Measurements from ENCODE around the gene IQCK.
"Not testable (repeated sequence)": the region's sequence is repeated elsewhere in the genome, so short reads cannot be mapped to it uniquely, and the experiment has no call there.

Gene IQCK

DNA sequence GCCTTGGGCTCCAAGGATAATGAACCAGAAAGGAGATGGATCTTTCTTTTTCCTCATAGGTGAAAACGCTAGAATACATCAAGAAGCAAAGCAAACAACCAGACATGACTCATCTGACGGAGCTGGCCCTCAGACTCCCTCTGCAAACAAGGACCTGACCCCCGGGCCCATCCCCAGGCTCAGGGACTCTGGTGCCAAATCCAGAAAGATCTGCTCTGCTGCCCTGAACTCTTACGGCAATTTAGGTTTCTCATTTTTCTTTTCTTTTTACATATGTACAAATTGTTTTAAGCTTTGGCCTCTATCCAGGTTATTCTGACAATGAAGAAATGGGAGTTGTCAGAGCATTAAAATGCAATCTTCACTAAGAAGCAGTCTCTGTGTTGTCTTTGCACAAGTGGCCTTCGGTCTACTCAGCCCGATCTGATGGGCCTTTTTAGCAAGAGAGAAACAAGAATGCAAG is 17.7 kb upstream of the IQCK start:
- DNase-seq, result no peak

GRCh38 chr16:19701091-19701490 is 17.0 kb upstream of the IQCK start:
- no peak for DNase-seq

DNA sequence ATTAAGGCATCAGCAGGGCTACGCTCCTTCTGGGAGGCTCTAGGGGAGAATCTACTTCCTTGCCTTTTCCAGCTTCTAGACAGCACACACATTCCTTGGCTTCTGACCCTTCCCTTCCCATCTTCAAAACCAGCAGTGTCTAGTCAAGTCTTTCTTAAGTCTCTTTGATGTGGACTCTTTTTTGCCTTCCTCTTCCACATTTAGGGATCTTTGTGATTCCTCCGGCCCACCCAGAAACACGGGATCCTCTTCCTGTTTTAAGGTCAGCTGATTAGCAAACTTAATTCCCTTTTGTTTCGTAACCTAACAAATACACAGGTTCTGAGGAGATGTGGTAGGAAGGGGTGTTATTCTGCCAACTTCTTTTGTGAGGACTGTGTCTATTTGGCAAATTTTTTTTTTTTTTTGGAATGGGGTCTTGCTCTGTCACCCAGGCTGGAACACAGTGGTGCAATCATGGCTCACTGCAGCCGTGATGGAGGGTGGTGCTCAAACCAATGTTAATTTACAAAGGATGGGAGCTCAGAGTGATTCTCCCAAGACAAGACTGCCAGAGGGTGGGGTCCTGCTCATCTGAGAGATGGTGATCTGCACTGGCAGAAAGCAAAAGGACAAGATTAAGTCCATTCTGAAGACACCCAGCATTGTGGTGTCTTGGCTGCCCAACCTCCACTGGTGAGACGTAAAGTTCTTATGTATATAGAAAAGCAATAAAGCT is 14.7 kb upstream of the IQCK start:
- DNase-seq, result no peak

DNA sequence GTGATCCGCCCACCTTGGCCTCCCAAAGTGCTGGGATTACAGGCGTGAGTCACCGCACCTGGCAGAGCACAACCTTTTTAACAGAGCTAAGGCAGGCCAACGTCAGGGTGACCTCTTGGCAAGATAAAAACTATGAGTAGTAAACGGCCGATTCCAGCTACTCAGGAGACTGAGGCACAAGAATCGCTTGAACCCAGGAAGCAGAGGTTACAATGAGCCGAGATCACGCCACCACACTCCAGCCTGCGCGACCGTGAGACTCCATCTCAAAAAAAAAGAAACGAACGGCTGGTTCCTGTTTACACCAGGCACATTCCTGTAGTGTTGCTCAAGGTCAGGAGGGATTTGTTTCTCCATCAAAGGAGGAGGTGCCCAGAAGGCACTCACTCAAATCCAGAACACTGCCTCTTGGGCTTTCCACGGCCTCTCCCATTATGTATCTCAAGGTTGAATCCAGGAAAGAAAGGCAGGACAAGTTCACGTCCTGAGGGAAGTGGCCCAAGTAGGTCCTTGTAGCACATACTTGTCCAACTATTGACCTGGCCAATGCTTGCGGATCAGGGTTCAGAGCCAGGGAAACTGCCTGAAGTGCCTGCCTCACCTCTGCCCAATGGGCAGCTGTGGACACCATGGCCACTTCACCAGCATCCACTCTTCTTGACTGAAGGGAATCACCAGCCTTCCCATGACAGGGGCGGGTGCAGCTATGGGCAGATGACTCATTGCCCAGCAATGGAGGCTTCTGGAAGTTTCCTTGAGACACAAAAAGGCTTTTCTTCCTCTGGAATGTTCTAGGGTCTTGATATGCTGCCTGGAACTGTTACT is 13.5 kb upstream of the IQCK start:
- no peak for DNase-seq

DNA sequence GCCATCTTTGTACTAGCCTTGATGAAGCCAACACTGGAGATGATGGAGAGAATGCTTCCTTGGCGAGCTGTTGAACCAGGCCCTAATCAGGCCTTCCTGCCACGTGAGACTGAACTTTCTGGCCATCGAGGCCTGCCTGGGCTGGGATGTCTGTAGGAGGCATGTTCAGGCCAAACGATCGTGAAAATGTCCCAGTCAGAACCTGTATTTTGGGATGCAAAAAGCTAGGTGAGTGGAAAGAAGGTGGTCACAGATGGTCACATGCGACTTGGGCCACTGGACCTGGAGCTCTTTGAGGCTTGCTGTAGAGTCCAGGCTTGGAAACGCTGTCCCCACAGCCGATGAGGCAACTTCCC is 12.9 kb upstream of the IQCK start:
- DNase-seq, result no peak

- DNase-seq, result no peak
Measured at GRCh38 chr16:19705843-19706242, 12.2 kb upstream of the IQCK start.

- no peak for DNase-seq
Measured at GRCh38 chr16:19706846-19707245, 11.2 kb upstream of the IQCK start.

DNA sequence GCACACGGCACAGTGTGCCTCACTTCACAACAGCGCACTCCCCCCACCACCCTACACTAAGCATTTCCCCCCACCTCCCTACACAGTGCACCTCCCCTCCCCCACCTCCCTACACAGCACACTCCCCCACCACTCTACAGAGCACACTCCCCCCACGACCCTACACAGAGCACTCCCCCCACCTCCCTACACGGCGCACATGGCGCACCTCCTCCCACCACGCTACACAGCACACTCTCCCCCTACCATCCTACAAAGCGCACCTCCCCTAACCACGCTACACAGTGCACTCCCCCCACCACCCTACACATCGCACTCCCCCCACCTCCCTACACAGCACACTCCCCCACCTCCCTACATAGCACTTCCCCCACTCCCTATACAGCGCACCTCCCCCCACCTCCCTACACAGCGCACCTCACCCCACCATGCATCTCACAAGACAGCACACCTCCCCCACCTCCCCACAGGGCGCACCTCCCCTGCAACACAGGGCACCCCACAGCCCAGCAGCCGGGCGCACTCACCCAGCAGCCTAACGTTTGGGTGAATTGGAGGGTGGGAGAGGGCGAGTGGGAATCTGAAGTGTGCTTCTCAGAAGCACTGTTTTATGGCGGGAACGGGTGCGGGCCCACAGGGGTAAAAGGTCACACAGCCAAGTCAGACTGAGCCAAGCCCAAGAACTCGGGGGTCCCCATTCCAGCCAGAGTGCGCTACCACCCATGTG is 10.3 kb upstream of the IQCK start:
- DNase-seq, result no peak

DNA sequence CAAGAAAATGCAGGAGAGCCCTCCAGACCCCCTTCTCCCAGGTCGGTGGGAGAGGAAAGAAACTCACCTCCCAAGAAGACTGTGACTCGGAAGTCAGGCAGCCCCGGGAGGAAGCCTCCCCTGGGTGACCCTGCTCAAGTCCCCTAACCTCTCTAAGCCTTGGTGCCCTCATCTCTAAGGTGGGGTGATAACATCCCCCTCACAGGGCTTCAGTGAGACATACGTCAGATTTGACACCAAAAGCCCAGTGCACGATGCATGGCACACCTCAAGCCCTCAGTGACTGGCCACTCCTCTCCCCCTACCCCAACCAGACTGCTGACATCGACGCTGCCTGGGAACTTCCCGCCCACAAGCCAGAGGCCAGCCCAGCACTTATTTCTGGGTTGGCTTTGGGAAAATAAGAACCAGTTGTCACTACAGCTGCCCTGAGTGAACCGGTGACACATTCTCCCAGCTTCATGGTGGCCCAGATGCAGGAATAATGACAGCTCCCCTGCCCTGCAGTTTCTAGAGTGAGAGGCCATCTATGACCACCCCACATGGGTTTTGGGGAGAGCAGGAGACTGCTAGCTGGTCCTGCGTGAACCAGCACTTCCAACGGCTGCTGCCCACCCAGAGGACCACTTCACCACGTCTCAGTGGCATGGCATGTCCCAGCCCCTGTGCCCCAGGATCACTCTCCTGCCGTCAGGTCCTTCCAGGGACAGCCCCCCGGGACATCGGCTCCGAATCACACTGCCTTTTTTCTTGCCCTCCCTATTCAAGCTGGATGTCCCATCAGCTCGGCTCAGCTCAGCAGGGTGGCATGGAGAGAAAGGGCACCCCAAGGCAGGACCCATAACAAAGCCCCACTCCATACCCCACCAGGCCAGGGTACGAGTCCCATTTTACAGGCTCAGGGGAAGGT is 9.5 kb upstream of the IQCK start:
- DNase-seq, result no peak

DNA sequence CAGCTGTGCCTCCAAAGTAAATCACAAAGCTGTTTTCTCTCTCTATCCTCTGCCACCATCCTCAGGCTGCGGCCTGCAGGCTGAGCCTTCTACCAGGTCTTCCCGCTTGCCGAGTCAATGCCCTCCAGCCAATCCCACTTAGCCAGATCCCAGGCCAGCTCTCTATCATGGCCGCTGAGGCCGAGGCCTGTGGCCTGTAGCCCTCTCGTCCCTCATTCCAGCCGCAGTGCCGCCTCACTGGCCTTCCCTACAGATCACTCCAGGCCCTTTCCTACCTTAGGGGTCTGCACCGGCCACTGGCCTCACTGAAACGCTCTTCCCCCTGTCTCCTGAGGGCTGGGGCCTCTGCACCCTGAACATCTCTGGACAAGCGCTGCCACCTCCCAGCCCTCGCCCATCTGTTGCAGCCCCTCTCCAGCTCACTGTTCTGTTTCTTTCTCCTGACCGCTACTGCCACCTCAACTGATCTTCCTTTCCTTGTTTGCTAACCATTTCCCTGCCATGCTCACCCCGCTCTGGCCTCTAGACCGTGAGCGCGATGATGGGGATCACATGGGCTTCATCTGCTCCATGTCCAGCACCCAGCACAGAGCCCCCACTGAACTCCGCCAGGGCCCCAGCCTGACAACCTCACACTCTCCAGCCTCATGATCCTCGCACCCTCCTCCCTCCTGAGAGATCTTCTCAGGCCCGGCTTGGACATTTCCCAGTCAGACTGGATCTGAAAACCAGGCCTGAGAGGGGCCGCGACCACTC is 8.5 kb upstream of the IQCK start:
- no peak for DNase-seq

DNA sequence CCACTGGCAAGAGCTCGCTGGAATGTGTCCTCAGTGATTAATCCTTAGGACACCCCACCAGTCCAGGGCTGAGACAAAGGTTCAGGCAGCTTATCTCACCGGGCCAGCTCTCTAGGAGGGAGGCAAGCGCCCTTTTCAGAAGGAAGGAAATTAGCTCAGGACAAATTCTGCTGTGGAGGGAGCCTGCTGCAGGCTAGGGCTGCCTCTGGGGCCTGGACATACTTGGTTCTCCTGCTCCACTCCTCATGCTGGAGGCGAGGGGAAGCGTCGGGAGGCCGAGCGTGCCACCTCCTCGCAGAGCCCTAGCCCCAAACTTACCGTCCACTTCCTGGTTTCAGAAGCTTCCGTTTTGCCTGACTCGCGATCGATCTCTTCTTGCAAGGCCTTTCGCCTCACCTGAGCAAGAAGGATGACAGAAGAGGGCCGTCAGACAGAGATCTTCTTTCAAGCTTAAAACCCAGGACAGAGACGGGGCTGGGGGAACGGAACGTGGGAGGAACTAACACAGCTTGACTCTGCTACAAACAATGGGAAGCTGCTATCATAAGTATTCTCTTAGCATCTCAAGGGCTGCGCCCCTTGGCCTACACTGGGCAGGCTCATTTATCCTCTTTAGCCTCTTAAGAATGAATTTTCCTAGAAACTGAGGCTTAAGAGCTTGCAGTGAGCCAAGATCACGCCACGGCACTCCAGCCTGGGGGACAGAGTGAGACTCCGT is 7.7 kb upstream of the IQCK start:
- no peak for DNase-seq

GRCh38 chr16:19710991-19711545 is 7.0 kb upstream of the IQCK start:
- DNase-seq, result no peak

DNA sequence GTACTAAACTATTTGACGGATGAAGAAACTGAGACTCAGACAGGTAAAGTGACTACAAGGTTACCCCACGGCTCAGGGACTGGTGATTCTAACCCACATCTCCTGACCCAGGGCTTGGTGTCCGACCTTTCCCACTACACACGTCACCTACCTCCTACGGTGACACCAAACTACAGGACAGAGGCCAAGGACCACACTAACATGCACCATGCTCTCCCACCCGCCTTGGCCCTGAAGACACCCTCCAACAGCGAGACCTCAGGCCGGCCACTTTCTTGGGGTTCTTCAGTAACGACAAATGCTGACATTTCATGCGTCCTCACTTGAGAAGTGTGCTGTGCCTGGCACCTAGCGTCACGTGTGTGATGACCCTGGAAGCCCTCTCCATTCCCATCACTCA is 6.4 kb upstream of the IQCK start:
- no peak for DNase-seq

GRCh38 chr16:19712418-19713058 is 5.5 kb upstream of the IQCK start:
- DNase-seq, result no peak

GRCh38 chr16:19713697-19714096 is 4.4 kb upstream of the IQCK start:
- no peak for DNase-seq

DNA sequence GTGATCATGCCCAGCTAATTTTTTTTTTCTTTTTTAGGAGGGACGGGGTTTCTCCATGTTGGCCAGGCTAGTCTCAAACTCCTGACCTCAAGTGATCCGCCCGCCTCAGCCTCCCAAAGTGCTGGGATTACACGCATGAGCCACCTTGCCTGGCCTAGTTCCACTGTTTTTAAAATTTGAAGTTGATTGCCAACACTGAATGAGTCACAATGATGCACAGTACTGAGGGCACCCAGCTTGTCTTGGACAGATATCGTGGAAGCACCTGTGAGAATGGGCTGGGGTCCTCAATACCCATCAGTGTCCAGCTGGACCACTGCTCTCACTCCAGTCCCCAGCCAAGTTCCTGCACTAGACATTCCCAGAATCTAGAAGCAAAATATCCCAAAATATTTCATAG is 2.5 kb upstream of the IQCK start:
- DNase-seq, result no peak

DNA sequence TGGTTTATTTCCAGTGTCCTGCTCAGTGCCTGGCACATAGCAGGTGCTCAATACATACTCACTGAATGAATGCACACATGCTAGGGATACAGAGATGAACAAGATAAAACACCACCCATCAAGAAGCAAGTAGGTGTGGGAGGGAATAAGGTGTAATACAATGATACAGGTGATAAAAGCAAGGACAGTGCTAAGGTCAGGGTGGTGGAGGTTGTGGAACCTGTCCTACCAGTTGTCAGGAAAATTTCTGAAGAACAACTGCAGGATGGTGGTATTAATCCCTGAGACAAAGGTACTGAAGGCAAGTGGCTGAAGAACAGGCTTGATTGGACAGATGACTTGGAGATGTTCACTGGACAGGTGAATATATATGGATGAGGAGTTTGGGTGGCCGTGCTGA is 1.9 kb upstream of the IQCK start:
- DNase-seq, result no peak

DNA sequence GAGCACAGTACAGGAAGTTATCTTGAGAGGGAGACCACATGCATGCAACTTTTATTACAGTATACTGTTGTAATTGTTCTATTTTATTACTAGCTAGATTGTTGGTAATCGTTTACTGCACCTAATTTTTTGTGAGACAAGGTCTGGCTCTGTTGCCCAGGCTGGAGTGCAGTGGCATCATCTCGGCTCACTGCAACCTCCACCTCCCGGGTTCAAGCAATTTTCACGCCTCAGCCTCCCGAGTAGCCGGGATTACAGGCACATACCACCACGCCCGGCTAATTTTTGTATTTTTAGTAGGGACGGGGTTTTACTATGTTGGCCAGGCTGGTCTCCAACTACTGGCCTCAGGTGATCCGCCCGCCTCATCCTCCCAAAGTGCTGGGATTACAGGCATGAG is 1.3 kb upstream of the IQCK start:
- not testable (repeated sequence) for DNase-seq

GRCh38 chr16:19717314-19717713 is 757 bp upstream of the IQCK start:
- no peak for DNase-seq

DNA sequence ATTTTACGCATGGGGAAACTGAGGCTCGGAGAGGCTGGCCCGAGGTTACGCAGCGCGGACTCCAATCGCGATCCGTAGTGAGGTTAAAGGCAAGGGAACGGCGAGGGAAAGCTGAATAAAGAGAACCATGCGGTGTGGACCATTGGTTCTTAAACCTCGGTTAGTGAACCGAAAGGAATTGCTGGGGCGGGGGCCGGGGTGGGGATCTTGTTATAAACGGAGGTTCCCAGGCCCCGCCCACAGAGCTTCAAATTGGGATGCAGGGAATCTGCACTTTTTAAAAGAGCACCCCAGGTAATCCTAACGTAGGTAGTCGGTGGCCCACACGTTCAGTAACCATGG is 524 bp downstream of the IQCK start:
- DNase-seq, result no peak
